ENCODE data around the gene CCNB1IP1. TPM values are rescaled to one million over a fixed set of nuclear protein-coding genes. Genes with fewer than 3 reads are reported as not detected.
A peak's percentile ranks its signal among the peaks of the same experiment; 100 is the strongest.
"Not testable (repeated sequence)": the region's sequence is repeated elsewhere in the genome, so short reads cannot be mapped to it uniquely, and the experiment has no call there.

Gene CCNB1IP1
- total RNA-seq, 1 experiment from 2014 or later, result 127 TPM

DNA sequence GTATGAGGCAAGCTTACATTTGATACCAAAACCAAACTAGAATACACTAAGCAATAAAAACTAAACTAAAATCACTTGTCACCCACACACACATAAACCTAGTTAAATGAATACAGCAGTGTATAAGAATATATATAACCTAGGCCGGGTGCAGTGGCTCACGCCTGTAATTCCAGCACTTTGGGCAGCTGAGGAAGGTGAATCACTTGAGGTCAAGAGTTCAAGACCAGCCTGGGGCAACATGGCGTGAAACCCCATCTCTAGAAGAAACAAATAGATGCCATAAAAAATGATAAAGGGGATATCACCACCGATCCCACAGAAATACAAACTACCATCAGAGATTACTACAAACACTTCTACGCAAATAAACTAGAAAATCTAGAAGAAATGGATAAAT is 68.7 kb downstream of the CCNB1IP1 start:
- not testable (repeated sequence) for H3K79me2 ChIP-seq (ENCODE audit: low read length); H3K4me3 ChIP-seq (ENCODE audit: low read length); H3K27me3 ChIP-seq (ENCODE audit: low read length); DNase-seq; H3K9me3 ChIP-seq (ENCODE audit: low read length); H3K27ac ChIP-seq (ENCODE audit: low read length); H3K36me3 ChIP-seq (ENCODE audit: insufficient read depth, low read length); H3K9me2 ChIP-seq (replicated peaks; ENCODE audit: insufficient read depth, low read length); H3K9ac ChIP-seq (ENCODE audit: low read length); H2AFZ ChIP-seq (ENCODE audit: low read length); H3K4me2 ChIP-seq (ENCODE audit: low read depth, low read length, poor library complexity, severe bottlenecking); H4K20me1 ChIP-seq (ENCODE audit: insufficient read depth, low read depth, low read length)
- H3K4me1 ChIP-seq (ENCODE audit: low read length), result peaks cover 10% of the 10 kb centered on the region

DNA sequence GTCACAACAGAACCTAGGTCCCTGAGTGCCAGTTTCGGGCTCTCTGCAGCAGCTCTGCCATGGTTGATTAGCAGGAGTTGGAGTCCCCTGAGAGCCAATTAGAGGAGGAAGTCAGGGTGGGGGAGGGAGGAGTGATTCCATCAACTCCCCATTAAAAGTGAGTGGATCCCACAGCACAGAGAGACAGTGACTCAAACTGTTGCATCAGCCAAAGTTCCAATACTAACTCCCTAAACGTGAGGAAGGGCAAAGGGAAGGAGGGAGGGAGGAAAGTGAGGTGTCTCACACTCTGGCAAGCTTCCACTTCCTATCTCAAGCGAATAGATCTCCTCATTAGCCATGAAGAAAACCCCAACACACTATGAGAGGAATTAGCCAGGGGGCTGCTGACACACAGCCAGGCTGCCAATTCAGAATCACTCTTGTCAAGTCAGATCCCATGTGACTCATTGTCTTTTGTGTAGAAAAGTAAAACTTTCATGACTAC is 70.4 kb downstream of the CCNB1IP1 start:
- Histone ChIP-seq H3K27ac (ENCODE audit: low read length) (no peak overlapping the region), H3K79me2 (ENCODE audit: low read length) (no peaks in the 10 kb centered on the region), H3K9me3 (ENCODE audit: low read length) (no peaks in the 10 kb centered on the region), H4K20me1 (ENCODE audit: insufficient read depth, low read depth, low read length) (no peaks in the 10 kb centered on the region), H3K36me3 (ENCODE audit: insufficient read depth, low read length) (no peaks in the 10 kb centered on the region), H3K27me3 (ENCODE audit: low read length) (no peaks in the 10 kb centered on the region), H3K4me1 (ENCODE audit: low read length) (peaks cover 10% of the 10 kb centered on the region), H3K4me3 (ENCODE audit: low read length) (no peak overlapping the region), H3K9me2 (replicated peaks; ENCODE audit: insufficient read depth, low read length) (no peaks in the 10 kb centered on the region), H2AFZ (ENCODE audit: low read length) (no peak overlapping the region), H3K4me2 (ENCODE audit: low read depth, low read length, poor library complexity, severe bottlenecking) (no peak overlapping the region), H3K9ac (ENCODE audit: low read length) (no peak overlapping the region)
- peak; percentile 60 for DNase-seq

Small RNA genes lying within 50 kb of the gene (small RNA-seq; reads per million reads assigned to genes)
- gene SNORA79B (not detected), gene SNORD126 (235 reads per million, percentile 99 among the genes with 10 or more reads in this experiment)

Other genes with a start within 250 kb of the CCNB1IP1 start
- gene OR4K17, start 222.5 kb downstream of the CCNB1IP1 start, total RNA-seq (2014; rRNA removed; shearing (Covaris generic); ENCODE audit: low replicate concordance), result not detected in 2 replicates
- gene OR4N5, start 194.5 kb downstream of the CCNB1IP1 start, total RNA-seq (2014; rRNA removed; shearing (Covaris generic); ENCODE audit: low replicate concordance), result not detected in 2 replicates
- not detected in 2 replicates for gene OR11G2, start 142.4 kb downstream of the CCNB1IP1 start, total RNA-seq (2014; rRNA removed; shearing (Covaris generic); ENCODE audit: low replicate concordance)
- not detected in 2 replicates for gene OR11H6, start 109.6 kb downstream of the CCNB1IP1 start, total RNA-seq (2014; rRNA removed; shearing (Covaris generic); ENCODE audit: low replicate concordance)
- not detected in 2 replicates for gene OR11H7, start 104.3 kb downstream of the CCNB1IP1 start, total RNA-seq (2014; rRNA removed; shearing (Covaris generic); ENCODE audit: low replicate concordance)
- gene OR11H4, start 94.0 kb downstream of the CCNB1IP1 start, total RNA-seq (2014; rRNA removed; shearing (Covaris generic); ENCODE audit: low replicate concordance), result not detected in 2 replicates
- gene TTC5, start 27.3 kb downstream of the CCNB1IP1 start, total RNA-seq (2014; rRNA removed; shearing (Covaris generic); ENCODE audit: low replicate concordance), result 24.6 and 28.0 TPM in 2 replicates
- 25.0 and 33.4 TPM in 2 replicates for gene PARP2, start 10.4 kb upstream of the CCNB1IP1 start, total RNA-seq (2014; rRNA removed; shearing (Covaris generic); ENCODE audit: low replicate concordance)
- gene TEP1, start 80.2 kb upstream of the CCNB1IP1 start, total RNA-seq (2014; rRNA removed; shearing (Covaris generic); ENCODE audit: low replicate concordance), result 23.0 and 23.1 TPM in 2 replicates
- not detected in 2 replicates for gene KLHL33, start 102.9 kb upstream of the CCNB1IP1 start, total RNA-seq (2014; rRNA removed; shearing (Covaris generic); ENCODE audit: low replicate concordance)
- gene OSGEP, start 121.5 kb upstream of the CCNB1IP1 start, total RNA-seq (2014; rRNA removed; shearing (Covaris generic); ENCODE audit: low replicate concordance), result 63.0 and 84.1 TPM in 2 replicates
- 97.8 and 118 TPM in 2 replicates for gene APEX1, start 121.9 kb upstream of the CCNB1IP1 start, total RNA-seq (2014; rRNA removed; shearing (Covaris generic); ENCODE audit: low replicate concordance)
- 29.4 and 45.2 TPM in 2 replicates for gene PIP4P1, start 128.2 kb upstream of the CCNB1IP1 start, total RNA-seq (2014; rRNA removed; shearing (Covaris generic); ENCODE audit: low replicate concordance)
- gene PNP, start 136.1 kb upstream of the CCNB1IP1 start, total RNA-seq (2014; rRNA removed; shearing (Covaris generic); ENCODE audit: low replicate concordance), result 104 and 138 TPM in 2 replicates
- gene RNASE10, start 172.3 kb upstream of the CCNB1IP1 start, total RNA-seq (2014; rRNA removed; shearing (Covaris generic); ENCODE audit: low replicate concordance), result not detected in 2 replicates
- not detected in 2 replicates for gene RNASE9, start 227.8 kb upstream of the CCNB1IP1 start, total RNA-seq (2014; rRNA removed; shearing (Covaris generic); ENCODE audit: low replicate concordance)